ENCODE data around the gene PHPT1.

- TF ChIP-seq, protein P1, sequence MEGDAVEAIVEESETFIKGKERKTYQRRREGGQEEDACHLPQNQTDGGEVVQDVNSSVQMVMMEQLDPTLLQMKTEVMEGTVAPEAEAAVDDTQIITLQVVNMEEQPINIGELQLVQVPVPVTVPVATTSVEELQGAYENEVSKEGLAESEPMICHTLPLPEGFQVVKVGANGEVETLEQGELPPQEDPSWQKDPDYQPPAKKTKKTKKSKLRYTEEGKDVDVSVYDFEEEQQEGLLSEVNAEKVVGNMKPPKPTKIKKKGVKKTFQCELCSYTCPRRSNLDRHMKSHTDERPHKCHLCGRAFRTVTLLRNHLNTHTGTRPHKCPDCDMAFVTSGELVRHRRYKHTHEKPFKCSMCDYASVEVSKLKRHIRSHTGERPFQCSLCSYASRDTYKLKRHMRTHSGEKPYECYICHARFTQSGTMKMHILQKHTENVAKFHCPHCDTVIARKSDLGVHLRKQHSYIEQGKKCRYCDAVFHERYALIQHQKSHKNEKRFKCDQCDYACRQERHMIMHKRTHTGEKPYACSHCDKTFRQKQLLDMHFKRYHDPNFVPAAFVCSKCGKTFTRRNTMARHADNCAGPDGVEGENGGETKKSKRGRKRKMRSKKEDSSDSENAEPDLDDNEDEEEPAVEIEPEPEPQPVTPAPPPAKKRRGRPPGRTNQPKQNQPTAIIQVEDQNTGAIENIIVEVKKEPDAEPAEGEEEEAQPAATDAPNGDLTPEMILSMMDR (IDR thresholded peaks at IDR 0.05; ENCODE audit: low read length), result no peak
- TF ChIP-seq EZH2 (IDR thresholded peaks at IDR 0.05; ENCODE audit: borderline replicate concordance, low read length), result no peak
Measured at GRCh38 chr9:136857166-136857565, 8.0 kb downstream of the PHPT1 start.
